Calu3 (cell line): ENCODE measurements around the gene CLCN7. TPM values are rescaled to one million over a fixed set of nuclear protein-coding genes. Genes with fewer than 3 reads are reported as not detected.

Experiments used
- BruUV-seq: library from RNA; stranded (reverse); fragments of 400-500 nt; replicated peaks from 2 replicates; lab custom pipeline; 2021; lab: Mats Ljungman, UMichigan
- CTCF ChIA-PET: fragments of 300-600 bp; sonication (Branson Sonifier 250); formaldehyde crosslinking; loops from one replicate; lab custom pipeline; 2022; ENCODE audit warnings: antibody characterized with exemption; lab: Charles Lee
- DNase-seq: peaks from one replicate; pipeline ENCODE4 v3.0.0; 2022
- H3K27ac Mint-ChIP-seq: one replicate; pipeline ENCODE4 v1.8.0; 2022; ENCODE audit warnings: mixed read lengths; ENCODE audit not compliant: unreplicated experiment
- H3K27me3 Mint-ChIP-seq: one replicate; pipeline ENCODE4 v1.8.0; 2022; ENCODE audit warnings: mixed read lengths; ENCODE audit not compliant: unreplicated experiment
- H3K36me3 Mint-ChIP-seq: one replicate; pipeline ENCODE4 v1.8.0; 2022; ENCODE audit warnings: mild to moderate bottlenecking, moderate library complexity, mixed read lengths; ENCODE audit not compliant: insufficient read depth, unreplicated experiment
- H3K4me1 Mint-ChIP-seq: one replicate; pipeline ENCODE4 v1.8.0; 2022; ENCODE audit warnings: mild to moderate bottlenecking, low read depth, mixed read lengths; ENCODE audit not compliant: unreplicated experiment
- H3K4me3 Mint-ChIP-seq: one replicate; pipeline ENCODE4 v1.8.0; 2022; ENCODE audit warnings: mild to moderate bottlenecking, low read depth, moderate library complexity, mixed read lengths; ENCODE audit not compliant: unreplicated experiment
- H3K9me3 Mint-ChIP-seq: one replicate; pipeline ENCODE4 v1.8.0; 2022; ENCODE audit warnings: low read depth, mixed read lengths; ENCODE audit not compliant: unreplicated experiment
- intact Hi-C: fragments of 100-400 bp; cut with micrococcal nuclease; formaldehyde crosslinking; loops from one replicate; pipeline ENCODE4 v1.10.0; 2022; ENCODE audit not compliant: unreplicated experiment
- total RNA-seq: library from RNA; stranded (reverse); gene quantifications from 2 replicates; pipeline ENCODE4 v1.2.3, GENCODE V29; 2022
- TF ChIP-seq, protein P1 (sequence below): fragments of 200-600 bp; IDR thresholded peaks from one replicate; pipeline ENCODE4 v1.8.0; 2022; ENCODE audit warnings: antibody characterized with exemption; ENCODE audit not compliant: unreplicated experiment

CLCN7 gene
- total RNA-seq, 1 experiment from 2014 or later, result 117 TPM

DNA sequence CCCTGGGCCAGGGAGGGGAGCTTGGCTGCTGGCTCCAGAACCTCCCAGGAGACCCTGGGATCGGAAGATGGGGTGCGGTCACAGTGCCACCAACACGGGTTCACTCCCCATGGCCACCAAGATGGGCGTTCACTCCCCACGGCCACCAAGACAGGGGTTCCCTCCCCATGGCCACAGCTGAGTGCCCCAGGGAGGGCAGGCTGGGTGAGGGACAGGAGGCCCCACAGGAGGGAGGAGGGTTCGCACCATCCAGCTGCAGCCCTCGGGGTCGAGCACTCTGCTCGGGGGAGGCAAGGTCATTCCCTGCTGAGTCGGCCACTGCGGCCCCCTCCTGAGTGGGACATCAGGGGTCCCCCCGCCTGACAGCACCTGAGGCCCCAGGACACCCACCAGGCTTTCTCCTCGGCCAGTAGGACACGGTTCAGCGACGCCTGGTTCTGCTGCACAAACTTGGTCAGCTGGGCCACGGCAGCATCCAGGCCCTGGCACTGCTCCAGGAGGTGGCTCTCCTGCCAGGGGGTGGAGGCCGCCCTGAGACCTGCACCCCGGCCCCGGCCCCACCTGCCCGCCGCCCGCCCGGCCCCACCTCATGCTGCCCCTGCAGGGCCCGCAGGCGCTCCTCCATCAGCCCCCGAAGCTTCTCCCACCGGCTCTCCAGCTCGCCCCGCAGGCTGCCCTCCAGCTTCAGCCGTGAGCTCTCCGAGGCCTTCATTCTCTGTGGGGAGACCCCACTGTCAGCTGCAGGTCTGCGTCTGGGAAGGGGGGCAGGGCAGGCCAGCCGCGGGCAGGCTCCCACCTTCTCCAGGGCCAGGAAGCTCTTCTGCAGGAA, 36.4 kb downstream of the CLCN7 start:
- CTCF ChIA-PET, result interaction anchor here (0.5 to 1.2 kb wide), 3 partner anchors 10 to 582 kb away, joined by 3 to 4 read pairs (median 3); partner anchors contain the start of gene UQCC4
- no peak for DNase-seq
- H3K27ac Mint-ChIP-seq, result no peak overlapping the region
- H3K4me3 Mint-ChIP-seq, result no peak overlapping the region
- H3K9me3 Mint-ChIP-seq, result no peaks in the 10 kb centered on the region
- TF ChIP-seq, protein P1, sequence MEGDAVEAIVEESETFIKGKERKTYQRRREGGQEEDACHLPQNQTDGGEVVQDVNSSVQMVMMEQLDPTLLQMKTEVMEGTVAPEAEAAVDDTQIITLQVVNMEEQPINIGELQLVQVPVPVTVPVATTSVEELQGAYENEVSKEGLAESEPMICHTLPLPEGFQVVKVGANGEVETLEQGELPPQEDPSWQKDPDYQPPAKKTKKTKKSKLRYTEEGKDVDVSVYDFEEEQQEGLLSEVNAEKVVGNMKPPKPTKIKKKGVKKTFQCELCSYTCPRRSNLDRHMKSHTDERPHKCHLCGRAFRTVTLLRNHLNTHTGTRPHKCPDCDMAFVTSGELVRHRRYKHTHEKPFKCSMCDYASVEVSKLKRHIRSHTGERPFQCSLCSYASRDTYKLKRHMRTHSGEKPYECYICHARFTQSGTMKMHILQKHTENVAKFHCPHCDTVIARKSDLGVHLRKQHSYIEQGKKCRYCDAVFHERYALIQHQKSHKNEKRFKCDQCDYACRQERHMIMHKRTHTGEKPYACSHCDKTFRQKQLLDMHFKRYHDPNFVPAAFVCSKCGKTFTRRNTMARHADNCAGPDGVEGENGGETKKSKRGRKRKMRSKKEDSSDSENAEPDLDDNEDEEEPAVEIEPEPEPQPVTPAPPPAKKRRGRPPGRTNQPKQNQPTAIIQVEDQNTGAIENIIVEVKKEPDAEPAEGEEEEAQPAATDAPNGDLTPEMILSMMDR, result no peak
- no peaks in the 10 kb centered on the region for H3K27me3 Mint-ChIP-seq
- no TSS peak for BruUV-seq
- H3K4me1 Mint-ChIP-seq, result no peaks in the 10 kb centered on the region
- peaks cover 5% of the 10 kb centered on the region for H3K36me3 Mint-ChIP-seq
- intact Hi-C loops, result no loop called here

DNA sequence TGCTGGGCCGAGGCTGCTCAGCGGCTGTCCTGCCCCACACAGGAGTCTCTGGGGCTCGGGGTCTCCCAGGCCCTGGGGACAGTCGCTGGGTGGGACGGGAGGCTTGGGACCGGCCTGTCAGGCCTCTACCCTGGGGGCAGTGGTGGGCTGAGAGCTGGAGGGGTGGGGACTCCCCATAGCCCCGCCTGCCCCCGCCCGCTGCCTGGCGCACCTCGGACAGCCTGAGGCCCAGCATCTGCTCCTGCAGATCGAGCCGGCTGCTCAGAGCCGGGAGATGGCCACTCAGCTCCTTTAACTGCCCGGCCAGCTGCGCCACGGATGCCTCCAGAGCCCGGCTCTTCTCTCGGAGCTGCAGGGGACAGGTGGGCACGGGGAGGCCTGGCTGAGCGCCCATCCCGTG, 37.2 kb downstream of the CLCN7 start:
- peaks cover 5% of the 10 kb centered on the region for H3K36me3 Mint-ChIP-seq
- TF ChIP-seq, protein P1, result no peak
- no peaks in the 10 kb centered on the region for H3K4me1 Mint-ChIP-seq
- CTCF ChIA-PET, result interaction anchor here (0.5 to 1.2 kb wide), 3 partner anchors 11 to 583 kb away, joined by 3 to 4 read pairs (median 3); partner anchors contain the start of gene UQCC4
- intact Hi-C loops, result no loop called here
- H3K9me3 Mint-ChIP-seq, result no peaks in the 10 kb centered on the region
- BruUV-seq, result no TSS peak
- H3K27me3 Mint-ChIP-seq, result peaks cover under 1% of the 10 kb centered on the region
- no peak overlapping the region for H3K4me3 Mint-ChIP-seq
- no peak for DNase-seq
- no peak overlapping the region for H3K27ac Mint-ChIP-seq

DNA sequence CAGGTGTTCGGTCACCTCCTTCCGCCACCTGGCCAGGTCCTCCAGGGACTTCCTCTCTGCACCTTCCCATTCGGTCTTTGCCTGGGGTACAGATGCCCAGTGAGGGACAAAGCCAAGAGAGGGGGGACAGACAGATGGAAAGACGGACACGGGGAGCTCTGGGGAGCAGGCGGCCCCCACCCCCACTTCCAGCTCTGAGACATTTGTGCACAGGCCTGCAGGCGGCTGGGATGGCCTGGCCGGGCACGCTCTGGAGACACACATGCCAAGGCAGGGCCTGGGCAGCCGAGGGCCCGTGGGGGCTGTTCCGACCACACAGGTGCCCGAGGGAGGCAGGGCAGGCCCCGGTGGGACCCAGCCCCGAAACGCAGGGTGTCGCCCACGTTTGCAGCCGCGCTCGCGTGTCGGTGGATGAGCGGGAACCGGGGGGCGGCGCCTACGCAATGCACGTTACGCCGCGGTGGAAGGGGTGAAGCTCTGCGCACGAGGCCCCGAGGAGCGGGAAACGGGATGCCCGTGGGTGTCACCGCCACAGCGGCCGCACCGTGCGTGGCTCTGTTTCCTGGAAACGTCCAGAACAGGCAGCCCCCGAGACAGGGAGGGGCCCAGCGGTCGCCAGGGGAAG, 38.0 kb downstream of the CLCN7 start:
- H3K27me3 Mint-ChIP-seq, result peaks cover 8% of the 10 kb centered on the region
- no peak overlapping the region for H3K27ac Mint-ChIP-seq
- H3K4me1 Mint-ChIP-seq, result no peaks in the 10 kb centered on the region
- no peaks in the 10 kb centered on the region for H3K9me3 Mint-ChIP-seq
- peaks cover 11% of the 10 kb centered on the region for H3K36me3 Mint-ChIP-seq
- BruUV-seq, result no TSS peak
- no peak for DNase-seq
- intact Hi-C loops, result no loop called here
- TF ChIP-seq, protein P1, result no peak
- H3K4me3 Mint-ChIP-seq, result no peak overlapping the region
- CTCF ChIA-PET, result no interaction called here

DNA sequence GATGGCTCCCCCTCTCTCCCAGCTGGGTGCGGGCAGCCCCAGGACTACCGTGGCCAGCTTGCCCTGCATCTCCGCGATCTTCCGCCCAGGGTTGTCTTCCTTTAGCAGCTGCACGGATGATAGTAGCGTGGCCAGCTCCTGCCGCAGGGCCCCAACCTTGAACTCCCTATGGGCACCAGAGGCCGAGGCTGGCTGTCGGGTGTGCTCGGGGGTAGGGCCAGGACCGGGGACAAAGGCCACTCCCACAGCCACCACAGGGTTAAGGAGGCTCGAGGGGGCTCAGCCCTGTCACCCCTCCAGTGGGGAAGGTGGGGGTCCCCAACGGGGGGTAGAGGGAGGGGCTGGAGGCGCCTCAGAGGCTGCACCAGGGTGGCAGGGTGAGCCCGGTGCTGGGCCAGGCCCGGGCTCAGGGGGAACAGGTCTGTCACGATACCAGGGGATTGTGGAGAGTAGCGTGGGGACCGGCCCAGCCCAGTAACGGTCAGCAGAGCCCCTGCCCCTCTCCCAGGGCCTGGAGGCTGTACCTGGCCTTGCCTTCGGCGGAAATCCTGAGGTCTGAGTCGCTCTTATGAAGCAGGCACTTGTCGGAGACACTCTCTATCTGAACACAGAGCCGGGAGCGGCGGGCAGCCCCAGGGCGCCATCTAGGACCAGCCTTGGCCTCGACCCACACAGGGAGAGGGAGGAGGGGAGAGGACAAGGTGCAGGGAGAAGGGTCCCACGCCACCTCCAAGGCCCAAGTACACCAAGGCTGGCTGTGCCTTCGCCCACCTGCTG, 38.7 kb downstream of the CLCN7 start:
- Mint-ChIP-seq H3K27me3 (peaks cover 12% of the 10 kb centered on the region), H3K9me3 (no peaks in the 10 kb centered on the region), H3K4me3 (no peak overlapping the region), H3K27ac (no peak overlapping the region), H3K36me3 (peaks cover 11% of the 10 kb centered on the region), H3K4me1 (no peaks in the 10 kb centered on the region)
- CTCF ChIA-PET, result no interaction called here
- TF ChIP-seq, protein P1, result no peak
- no peak for DNase-seq
- intact Hi-C loops, result no loop called here
- no TSS peak for BruUV-seq
